IMR-90 (cell line): ENCODE results near the gene TMEM35B. TPM values are rescaled to one million over a fixed set of nuclear protein-coding genes. Genes with fewer than 3 reads are reported as not detected.

Experiments
- ATAC-seq: fragments of 200-7000 bp; cut with Tn5 transposase; 2 replicates; pipeline ENCODE4 v1.9.1; 2020; ENCODE audit warnings: low read depth, mild to moderate bottlenecking, moderate library complexity
- BruUV-seq: library from RNA; stranded (reverse); fragments of 400-500 nt; replicated peaks from 2 replicates; lab custom pipeline; 2021; lab: Mats Ljungman, UMichigan
- CTCF ChIA-PET: fragments of 300-600 bp; formaldehyde crosslinking; extraction: SDS; loops from one replicate; lab custom pipeline; 2021; ENCODE audit warnings: antibody characterized with exemption; lab: Yijun Ruan, JAX
- POLR2A ChIA-PET: fragments of 300-600 bp; sonication (Branson Sonifier 250); formaldehyde crosslinking; loops from one replicate; lab custom pipeline; 2022; ENCODE audit warnings: antibody characterized with exemption; ENCODE audit not compliant: unreplicated experiment; lab: Charles Lee
- DNase-seq: peaks from one replicate; pipeline ENCODE4 v3.0.0; 2013
- H2AFZ ChIP-seq: replicated peaks from 2 replicates; pipeline ENCODE3; 2013; ENCODE audit warnings: low read length, mild to moderate bottlenecking; ENCODE audit not compliant: poor library complexity
- H2AK5ac ChIP-seq: 2 replicates; pipeline ENCODE4 v1.6.1; 2013; ENCODE audit warnings: low read depth, low read length, inconsistent platforms
- H2AK9ac ChIP-seq: replicated peaks from 2 replicates; pipeline ENCODE3; 2013; ENCODE audit warnings: mild to moderate bottlenecking, low read depth, low read length, moderate library complexity; ENCODE audit not compliant: poor library complexity
- H2BK120ac ChIP-seq: 2 replicates; pipeline ENCODE4 v1.6.1; 2013; ENCODE audit warnings: low read depth, low read length, inconsistent platforms
- H2BK15ac ChIP-seq: 3 replicates; pipeline ENCODE4 v1.6.1; 2013; ENCODE audit warnings: low read depth, low read length, inconsistent platforms
- H2BK20ac ChIP-seq: 2 replicates; pipeline ENCODE4 v1.6.1; 2013; ENCODE audit warnings: low read depth, mild to moderate bottlenecking, inconsistent platforms, low read length, moderate library complexity
- H2BK5ac ChIP-seq: 2 replicates; pipeline ENCODE4 v1.6.1; 2013; ENCODE audit warnings: mild to moderate bottlenecking, low read depth, low read length, inconsistent platforms; ENCODE audit not compliant: poor library complexity, severe bottlenecking
- H3K14ac ChIP-seq: replicated peaks from 2 replicates; pipeline ENCODE4 v1.6.1; 2013; ENCODE audit warnings: low read depth, low read length, inconsistent platforms
- H3K18ac ChIP-seq: 2 replicates; pipeline ENCODE4 v1.6.1; 2013; ENCODE audit warnings: low read depth, low read length, control low read depth
- H3K23ac ChIP-seq: 2 replicates; pipeline ENCODE4 v1.6.1; 2013; ENCODE audit warnings: low read depth, low read length, inconsistent platforms
- H3K27ac ChIP-seq: 2 replicates; pipeline ENCODE4 v1.5.1; 2013; ENCODE audit warnings: mild to moderate bottlenecking, control low read depth, low read length; ENCODE audit not compliant: insufficient read depth
- H3K27me3 ChIP-seq: 2 replicates; pipeline ENCODE4 v1.6.1; 2013; ENCODE audit warnings: low read length; ENCODE audit not compliant: control insufficient read depth, insufficient read depth
- H3K36me3 ChIP-seq: 2 replicates; pipeline ENCODE4 v1.6.1; 2013; ENCODE audit warnings: low read length, mixed read lengths; ENCODE audit not compliant: control insufficient read depth, insufficient read depth
- H3K4ac ChIP-seq: 2 replicates; pipeline ENCODE4 v1.6.1; 2013; ENCODE audit warnings: low read depth, low read length, inconsistent platforms
- H3K4me1 ChIP-seq: 2 replicates; pipeline ENCODE4 v1.6.1; 2013; ENCODE audit warnings: low read length, mixed read lengths; ENCODE audit not compliant: control insufficient read depth, insufficient read depth
- H3K4me2 ChIP-seq: 2 replicates; pipeline ENCODE4 v1.6.1; 2013; ENCODE audit warnings: low read depth, mild to moderate bottlenecking, control low read depth, low read length, moderate library complexity
- H3K4me3 ChIP-seq: 2 replicates; pipeline ENCODE4 v1.5.1; 2013; ENCODE audit warnings: low read depth, mild to moderate bottlenecking, control low read depth, low read length, moderate library complexity; ENCODE audit not compliant: insufficient read depth
- H3K56ac ChIP-seq: 2 replicates; pipeline ENCODE4 v1.6.1; 2013; ENCODE audit warnings: low read length, inconsistent platforms; ENCODE audit not compliant: insufficient read depth; ENCODE audit errors: extremely low read depth
- H3K79me1 ChIP-seq, 2 experiments: 2 replicates each; pipeline ENCODE4 v1.6.1; 2013; ENCODE audit warnings: low read length in 2 of 2, inconsistent platforms in 1 of 2, low read depth in 1 of 2
- H3K9ac ChIP-seq: 2 replicates; pipeline ENCODE4 v1.6.1; 2013; ENCODE audit warnings: low read depth, low read length, control low read depth
- H3K9me1 ChIP-seq: 2 replicates; pipeline ENCODE4 v1.6.1; 2013; ENCODE audit warnings: low read length, inconsistent platforms; ENCODE audit not compliant: insufficient read depth
- H3K9me3 ChIP-seq: 2 replicates; pipeline ENCODE4 v1.6.1; 2013; ENCODE audit warnings: low read length; ENCODE audit not compliant: control insufficient read depth, insufficient read depth
- H4K20me1 ChIP-seq: 2 replicates; pipeline ENCODE4 v1.6.1; 2013; ENCODE audit warnings: low read length, inconsistent platforms; ENCODE audit not compliant: insufficient read depth
- H4K5ac ChIP-seq: 2 replicates; pipeline ENCODE4 v1.6.1; 2013; ENCODE audit warnings: mild to moderate bottlenecking, low read depth, low read length, control low read depth
- H4K8ac ChIP-seq, 2 experiments: 2 replicates each; pipeline ENCODE4 v1.6.1; 2013; ENCODE audit warnings: low read depth in 2 of 2, low read length in 2 of 2, control low read depth in 1 of 2, inconsistent platforms in 1 of 2
- H4K91ac ChIP-seq: 2 replicates; pipeline ENCODE4 v1.6.1; 2013; ENCODE audit warnings: low read depth, low read length, inconsistent platforms; ENCODE audit not compliant: insufficient read depth
- FOS ChIP-seq: fragments of 150-350 bp; IDR thresholded peaks from 2 replicates; pipeline ENCODE4 v1.6.1; 2016; ENCODE audit warnings: low read depth, low read length
- MXI1 ChIP-seq: IDR thresholded peaks from 2 replicates; pipeline ENCODE4 v1.6.1; 2012; ENCODE audit warnings: low read depth, mild to moderate bottlenecking, low read length, moderate library complexity, borderline replicate concordance
- RFX5 ChIP-seq: IDR thresholded peaks from 2 replicates; pipeline ENCODE4 v1.8.0; 2012; ENCODE audit warnings: low read depth, mild to moderate bottlenecking, low read length, moderate library complexity
- WGBS, 2 experiments: methylation state at CpG; one replicate each; pipeline versions ENCODE4 v1.1.5 to v1.1.7; 2013; ENCODE audit warnings: missing lambda C conversion rate in 2 of 2; ENCODE audit not compliant: insufficient read length in 1 of 2; ENCODE audit errors: extremely low coverage in 2 of 2; 5-methylcytosine and 5-hydroxymethylcytosine counted together
- dilution Hi-C: fragments of 300-500 bp; cut with HindIII; formaldehyde crosslinking; loops from one replicate; pipeline ENCODE4 v1.14.3; 2018; ENCODE audit warnings: low sequenced_read_pairs; ENCODE audit not compliant: unreplicated experiment
- in situ Hi-C: fragments of 300-500 bp; cut with MboI; formaldehyde crosslinking; loops from 3 replicates; pipeline ENCODE4 v1.14.3; 2019; ENCODE audit warnings: low sequenced_read_pairs, inconsistent platforms, mixed read lengths
- intact Hi-C: fragments of 100-400 bp; cut with micrococcal nuclease; formaldehyde crosslinking; loops from 2 replicates; pipeline ENCODE4 v1.10.0; 2022
- polyA plus RNA-seq, 3 experiments: library from polyadenylated mRNA; depleted of rRNA; stranded (reverse); fragments of >200 nt; gene quantifications; 2 replicates each; pipeline ENCODE4 v1.2.3, GENCODE V29; 2012; ENCODE audit warnings: low replicate concordance in 1 of 3
- total RNA-seq: library from RNA; depleted of rRNA; stranded (reverse); fragments of >200 nt; gene quantifications from 2 replicates; pipeline ENCODE4 v1.2.3, GENCODE V29; 2012
- TF ChIP-seq, protein P1 (sequence below): fragments of 150-350 bp; IDR thresholded peaks from 2 replicates; pipeline ENCODE4 v1.6.1; 2017; ENCODE audit warnings: mild to moderate bottlenecking, antibody characterized with exemption, low read length, low read depth
- TF ChIP-seq, protein P2 (sequence below): fragments of 150-350 bp; IDR thresholded peaks from 2 replicates; pipeline ENCODE4 v1.6.1; 2016; ENCODE audit warnings: low read depth, mild to moderate bottlenecking, low read length, moderate library complexity, borderline replicate concordance

TMEM35B gene
- total and polyA plus RNA-seq, 2 of the 4 experiments (the other 2 are of a cell fraction): 19.7 to 20.4 TPM

DNA sequence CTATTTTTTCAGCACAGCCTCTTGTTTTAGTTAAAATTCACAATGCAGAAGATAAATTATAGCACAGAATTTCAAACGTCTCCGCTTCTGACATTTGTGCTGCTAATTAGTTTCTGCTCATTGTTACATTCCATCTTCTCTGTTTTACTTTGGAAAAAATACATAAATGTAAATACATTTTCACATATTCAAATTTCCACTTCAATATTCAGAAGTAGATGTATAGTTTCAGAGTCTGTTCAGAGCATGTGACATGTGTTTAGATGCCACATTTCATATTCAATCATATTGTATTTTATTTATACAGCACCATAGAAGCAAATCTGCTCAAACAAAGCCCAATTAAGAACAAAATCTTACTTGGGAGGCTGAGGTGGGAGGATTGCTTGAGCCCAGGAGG, 19.6 kb downstream of the TMEM35B start:
- no peak for DNase-seq
- Histone ChIP-seq H2BK5ac (no peak overlapping the region), H4K20me1 (no peaks in the 10 kb centered on the region), H2AFZ (no peak overlapping the region), H3K9ac (no peak overlapping the region), H3K18ac (no peak overlapping the region), H3K9me3 (peaks cover 4% of the 10 kb centered on the region; the same call in 1 of the 2 replicates), H3K56ac (no peak overlapping the region), H3K36me3 (no peaks in the 10 kb centered on the region), H3K79me1 (no peaks in the 10 kb centered on the region), H2BK120ac (no peak overlapping the region), H3K14ac (no peak overlapping the region), H2AK5ac (no peak overlapping the region), H3K27ac (no peak overlapping the region), H3K27me3 (no peaks in the 10 kb centered on the region; the same call in 1 of the 2 replicates), H3K4me3 (no peak overlapping the region), H3K9me1 (no peaks in the 10 kb centered on the region), H2BK20ac (no peak overlapping the region), H3K23ac (no peak overlapping the region), H3K4me2 (no peak overlapping the region), H2AK9ac (no peak overlapping the region), H2BK15ac (no peak overlapping the region), H4K8ac (no peak overlapping the region), H4K91ac (no peak overlapping the region), H3K4ac (no peak overlapping the region), H3K4me1 (no peaks in the 10 kb centered on the region), H4K5ac (no peak overlapping the region)
- dilution Hi-C loops (no loop called here), intact Hi-C loops (no loop called here), in situ Hi-C loops (no loop called here)
- ChIA-PET POLR2A (no interaction called here), CTCF (no interaction called here)
- BruUV-seq: no TSS peak
- ATAC-seq: no peak
- TF ChIP-seq, protein P1, sequence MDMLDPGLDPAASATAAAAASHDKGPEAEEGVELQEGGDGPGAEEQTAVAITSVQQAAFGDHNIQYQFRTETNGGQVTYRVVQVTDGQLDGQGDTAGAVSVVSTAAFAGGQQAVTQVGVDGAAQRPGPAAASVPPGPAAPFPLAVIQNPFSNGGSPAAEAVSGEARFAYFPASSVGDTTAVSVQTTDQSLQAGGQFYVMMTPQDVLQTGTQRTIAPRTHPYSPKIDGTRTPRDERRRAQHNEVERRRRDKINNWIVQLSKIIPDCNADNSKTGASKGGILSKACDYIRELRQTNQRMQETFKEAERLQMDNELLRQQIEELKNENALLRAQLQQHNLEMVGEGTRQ: no peak
- TF ChIP-seq, protein P2, sequence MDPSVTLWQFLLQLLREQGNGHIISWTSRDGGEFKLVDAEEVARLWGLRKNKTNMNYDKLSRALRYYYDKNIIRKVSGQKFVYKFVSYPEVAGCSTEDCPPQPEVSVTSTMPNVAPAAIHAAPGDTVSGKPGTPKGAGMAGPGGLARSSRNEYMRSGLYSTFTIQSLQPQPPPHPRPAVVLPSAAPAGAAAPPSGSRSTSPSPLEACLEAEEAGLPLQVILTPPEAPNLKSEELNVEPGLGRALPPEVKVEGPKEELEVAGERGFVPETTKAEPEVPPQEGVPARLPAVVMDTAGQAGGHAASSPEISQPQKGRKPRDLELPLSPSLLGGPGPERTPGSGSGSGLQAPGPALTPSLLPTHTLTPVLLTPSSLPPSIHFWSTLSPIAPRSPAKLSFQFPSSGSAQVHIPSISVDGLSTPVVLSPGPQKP: no peak
- TF ChIP-seq FOS: no peak
- no peak for TF ChIP-seq MXI1
- no peak for TF ChIP-seq RFX5
- WGBS, 2 experiments: no CpG with 5 or more reads among the region's 2 CpGs
